GM12892 (cell line): ENCODE measurements around the gene SIAE.

Experiments
- POLR2A ChIP-seq: IDR thresholded peaks from 2 replicates; pipeline ENCODE4 v1.6.1; 2011; ENCODE audit warnings: low read depth, low read length, control low read depth
- POLR2AphosphoS5 ChIP-seq: IDR thresholded peaks from 2 replicates; pipeline ENCODE4 v1.6.1; 2011; ENCODE audit warnings: low read depth, low read length, control low read depth
- TAF1 ChIP-seq: IDR thresholded peaks from 2 replicates; pipeline ENCODE4 v1.6.1; 2011; ENCODE audit warnings: low read depth, mild to moderate bottlenecking, control low read depth, low read length, borderline replicate concordance

GRCh38 chr11:124586238-124586860 is 87.2 kb downstream of the SIAE start:
- TF ChIP-seq POLR2AphosphoS5 (no peak), POLR2A (no peak), TAF1 (no peak)
